Right hindlimb (tissue), 1 donor: ENCODE measurements around the gene CPLANE1.
"Not testable (repeated sequence)": the region's sequence is repeated elsewhere in the genome, so short reads cannot be mapped to it uniquely, and the experiment has no call there.

ENCODE experiments used
- DNase-seq: peaks from one replicate; pipeline ENCODE4 v3.0.0-alpha.2; 2018

Gene CPLANE1

DNA sequence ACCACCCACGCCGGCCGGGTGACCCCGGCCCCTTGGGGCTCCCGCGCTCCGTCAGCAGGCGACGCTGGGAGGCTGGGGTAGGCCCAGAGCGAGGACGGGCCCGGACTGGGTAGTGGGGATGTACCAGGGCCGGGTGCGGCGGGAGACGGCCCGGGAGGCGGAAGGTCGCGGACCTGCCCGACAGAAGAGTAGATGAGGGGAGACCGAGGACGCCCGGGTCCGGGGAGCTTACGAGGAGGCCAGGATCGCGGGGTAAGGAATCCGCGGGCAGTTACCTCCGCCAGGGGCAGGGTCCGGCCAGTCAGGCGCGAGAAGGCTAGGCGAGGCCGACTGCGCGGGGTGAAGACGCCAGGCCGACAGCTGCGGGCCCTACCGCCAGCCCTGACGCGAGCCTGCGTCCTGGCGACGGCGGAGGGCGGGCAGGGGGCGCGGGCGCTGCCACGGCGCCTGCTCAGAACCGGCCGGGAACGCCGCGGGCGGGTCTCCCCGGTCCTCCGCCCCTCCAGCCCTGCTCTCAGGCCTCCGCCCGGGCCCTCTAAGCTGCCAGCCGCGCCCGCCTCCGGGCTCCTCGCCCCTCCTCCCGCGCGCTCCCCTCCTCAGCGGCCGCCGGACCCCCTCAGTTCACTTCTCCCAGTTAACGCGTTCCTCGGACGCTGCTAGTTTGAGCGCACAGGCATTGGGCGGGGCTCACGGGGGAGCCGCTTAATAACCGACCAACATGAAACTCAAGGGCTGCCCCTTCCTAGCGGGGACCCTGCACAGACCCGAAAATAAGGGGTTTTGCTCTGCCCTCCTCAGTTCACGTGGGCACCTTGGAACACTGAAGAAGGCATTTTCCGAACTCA, at the start of gene CPLANE1:
TSS of gene CPLANE1 (minus strand) at position 407 of the 845 bp plus-strand sequence. CDS start 1,678 bp downstream, outside the sequence.
- peak; percentile 93 for DNase-seq

DNA sequence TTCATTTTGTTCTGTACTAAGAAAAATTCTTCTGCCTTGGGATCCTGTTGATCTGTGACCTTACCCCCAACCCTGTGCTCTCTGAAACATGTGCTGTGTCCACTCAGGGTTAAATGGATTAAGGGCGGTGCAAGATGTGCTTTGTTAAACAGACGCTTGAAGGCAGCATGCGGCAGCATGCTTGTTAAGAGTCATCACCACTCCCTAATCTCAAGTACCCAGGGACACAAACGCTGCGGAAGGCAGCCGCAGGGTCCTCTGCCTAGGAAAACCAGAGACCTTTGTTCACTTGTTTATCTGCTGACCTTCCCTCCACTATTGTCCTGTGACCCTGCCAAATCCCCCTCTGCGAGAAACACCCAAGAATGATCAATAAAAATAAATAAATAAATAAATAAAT, 47.1 kb upstream of the CPLANE1 start:
- DNase-seq = not testable (repeated sequence)

DNA sequence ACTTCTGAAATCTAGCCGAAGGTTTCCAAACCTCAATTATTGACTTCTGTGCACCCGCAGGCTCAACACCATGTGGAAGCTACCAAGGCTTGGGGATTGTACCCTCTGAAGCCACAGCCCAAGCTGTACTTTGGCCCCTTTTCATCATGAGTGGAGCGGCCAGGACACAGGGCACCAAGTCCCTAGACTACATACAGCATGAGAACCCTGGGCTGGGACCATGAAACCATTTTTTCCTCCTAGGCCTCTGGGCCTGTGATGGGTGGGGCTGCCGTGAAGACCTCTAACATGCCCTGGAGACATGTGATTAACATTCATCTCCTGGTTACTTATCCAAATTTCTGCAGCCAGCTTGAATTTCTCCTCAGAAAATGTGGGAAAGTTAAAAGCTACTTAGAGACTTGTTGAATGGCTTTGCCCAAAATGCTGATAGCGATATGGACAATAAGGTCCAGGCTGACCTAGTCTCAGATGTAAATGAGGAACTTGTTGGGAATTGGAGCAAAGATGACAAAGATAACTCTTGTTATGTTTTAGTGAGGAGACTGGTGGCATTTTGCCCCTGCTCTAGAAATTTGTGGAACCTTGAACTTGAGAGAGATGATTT, 34.1 kb upstream of the CPLANE1 start:
- DNase-seq = no peak

DNA sequence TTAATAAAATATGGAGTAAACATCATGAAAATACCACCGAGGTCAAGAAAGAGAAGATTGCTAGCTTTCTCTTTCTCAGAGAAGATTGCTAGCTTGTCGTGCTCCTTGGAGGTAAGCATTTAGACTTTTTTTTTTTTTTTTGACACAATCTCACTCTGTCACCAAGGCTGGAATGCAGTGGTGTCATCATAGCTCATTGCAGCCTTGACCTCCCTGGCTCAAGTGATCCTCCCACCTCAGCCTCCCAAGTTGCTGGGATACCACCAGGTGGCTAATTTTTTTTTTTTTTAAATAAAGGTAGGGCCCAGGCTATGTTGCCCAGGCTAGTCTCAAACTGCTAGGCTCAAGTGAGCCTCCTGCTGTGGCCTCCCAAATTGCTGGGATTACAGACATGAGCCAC, 26.3 kb upstream of the CPLANE1 start:
- DNase-seq = no peak

GRCh38 chr5:37272511-37272910, 23.3 kb upstream of the CPLANE1 start:
- no peak for DNase-seq

- DNase-seq = not testable (repeated sequence)
Measured at GRCh38 chr5:37268100-37268499, 18.9 kb upstream of the CPLANE1 start.

DNA sequence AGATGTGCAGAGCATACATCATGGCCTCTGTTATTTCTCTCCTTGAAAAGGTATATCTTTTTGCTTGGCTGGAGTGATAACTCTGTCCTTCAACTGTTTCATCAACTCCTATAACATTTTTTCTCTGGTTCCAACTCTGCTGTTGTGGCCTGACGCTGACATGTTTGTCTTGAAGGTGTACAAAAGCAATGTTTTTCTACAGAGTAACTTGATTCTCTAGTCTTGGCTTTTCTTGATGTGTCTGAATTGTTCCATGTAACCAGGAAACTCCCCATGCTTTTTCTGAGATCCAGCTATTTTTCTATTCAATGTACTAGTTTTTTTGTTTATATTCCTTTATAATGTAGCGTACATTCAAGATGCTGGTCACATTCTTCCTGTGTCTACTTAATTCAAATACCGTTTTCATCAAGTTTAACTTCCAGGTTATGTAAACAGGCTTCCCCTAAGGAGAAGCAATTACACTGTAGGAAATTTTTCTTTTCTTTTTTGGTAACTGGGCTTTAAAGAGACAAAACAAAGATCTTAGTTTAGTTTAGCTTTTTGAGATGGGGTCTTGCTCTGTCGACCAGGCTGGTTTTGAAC, 6.7 kb upstream of the CPLANE1 start:
- DNase-seq = no peak

DNA sequence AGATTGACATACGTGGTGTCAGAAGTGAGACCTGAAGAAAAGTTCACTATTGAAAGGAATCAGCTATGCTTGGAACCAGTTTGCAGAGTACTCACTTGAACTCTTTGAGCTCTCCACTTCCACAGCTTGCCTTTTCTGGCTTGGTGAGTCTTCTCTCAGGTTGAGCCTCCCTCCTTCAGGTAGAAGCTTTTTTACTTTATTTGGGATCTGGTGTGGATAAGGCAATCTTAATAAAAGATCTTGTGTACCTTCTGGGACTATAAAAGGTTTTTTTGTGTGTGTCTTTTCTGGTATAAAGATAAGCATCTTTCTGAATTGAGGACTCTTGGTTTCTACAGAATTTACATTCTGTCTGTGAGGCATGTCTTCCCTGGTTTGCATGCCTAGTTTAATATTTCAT, 5.4 kb upstream of the CPLANE1 start:
- DNase-seq = no peak

- no peak for DNase-seq
Measured at GRCh38 chr5:37251665-37252064, 2.5 kb upstream of the CPLANE1 start.

- DNase-seq = no peak
Measured at GRCh38 chr5:37249815-37250164, 614 bp upstream of the CPLANE1 start.

DNA sequence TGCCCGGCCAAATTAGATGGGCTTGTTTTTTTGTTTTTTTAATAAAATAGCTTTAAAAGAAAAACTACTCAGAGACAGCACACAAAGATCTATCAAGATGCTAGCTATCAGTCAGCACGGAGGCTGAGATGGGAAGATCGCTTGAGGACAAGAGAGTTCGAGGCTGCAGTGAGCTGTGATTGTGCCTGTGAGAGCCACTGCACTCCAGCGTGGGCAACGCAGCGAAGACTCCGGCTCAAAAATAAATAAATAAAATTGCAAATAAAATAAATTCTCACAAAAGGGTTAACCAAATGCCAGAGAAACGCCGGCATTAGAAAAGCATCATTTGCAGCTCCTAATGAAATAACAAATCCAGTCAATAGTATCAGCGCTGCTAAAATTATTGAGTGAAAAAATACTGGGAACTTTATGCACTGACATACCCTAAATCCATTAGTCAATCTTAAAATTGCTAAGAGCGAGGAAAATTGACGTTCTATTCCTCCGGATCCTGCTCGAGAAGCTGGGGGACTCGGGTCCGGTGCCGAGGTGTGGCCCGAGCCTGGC, 681 bp downstream of the CPLANE1 start:
- DNase-seq = no peak

DNA sequence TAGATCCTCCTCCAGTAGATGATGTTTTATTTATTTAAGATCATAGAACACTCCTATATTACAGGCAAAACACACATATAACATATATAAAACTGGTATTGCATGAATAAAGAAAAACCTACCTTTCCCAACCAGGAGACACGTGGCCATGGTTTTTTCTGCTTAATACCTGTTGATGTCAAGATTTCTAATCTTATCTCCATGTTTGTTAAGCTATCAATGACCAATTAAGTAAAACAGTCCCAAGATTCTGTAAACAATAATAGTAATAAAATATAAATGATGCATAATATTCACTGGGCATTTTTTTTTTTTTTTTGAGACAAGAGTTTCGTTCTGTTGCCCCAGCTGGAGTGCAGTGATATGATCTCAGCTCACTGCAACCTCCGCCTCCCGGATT, 1.7 kb downstream of the CPLANE1 start:
- DNase-seq = no peak

DNA sequence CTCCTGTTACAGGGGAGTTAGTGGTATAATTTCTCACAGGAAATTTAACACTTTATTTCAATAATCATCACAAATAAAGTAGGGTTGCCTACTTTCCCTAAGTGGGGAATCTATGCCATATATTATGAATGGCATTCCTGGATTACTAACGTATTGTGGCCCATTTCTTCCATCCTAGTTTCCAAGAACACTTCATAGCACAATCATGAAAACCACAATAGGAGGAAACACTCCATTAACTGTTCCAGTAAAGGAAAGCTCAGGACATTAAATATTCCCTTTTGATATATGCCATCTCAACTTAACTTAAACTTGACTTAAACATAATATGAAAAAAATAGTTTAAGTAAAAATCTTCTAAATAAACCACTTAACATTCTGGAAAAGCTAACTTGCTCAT, 2.1 kb downstream of the CPLANE1 start:
- DNase-seq = no peak

DNA sequence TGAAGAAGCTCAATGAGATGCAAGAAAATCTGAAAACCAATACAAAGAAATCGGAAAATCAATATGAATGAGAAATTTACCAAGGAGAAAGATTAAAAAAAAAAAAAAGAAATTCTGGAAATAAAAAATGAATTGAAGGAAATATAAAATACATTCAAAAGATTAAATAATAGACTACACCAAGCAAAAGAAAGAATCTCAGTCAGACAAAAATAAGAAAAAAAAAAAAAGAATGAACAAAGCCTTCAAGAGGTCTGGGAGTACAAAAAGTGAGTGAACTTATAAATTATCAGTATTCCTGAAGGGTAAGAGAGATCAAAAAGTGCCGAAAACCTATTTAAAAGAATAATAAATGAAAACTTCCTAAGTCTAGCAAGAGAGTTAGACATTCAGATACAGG, 14.9 kb downstream of the CPLANE1 start:
- no peak for DNase-seq

- no peak for DNase-seq
Measured at GRCh38 chr5:37226377-37226776, 22.8 kb downstream of the CPLANE1 start.

DNA sequence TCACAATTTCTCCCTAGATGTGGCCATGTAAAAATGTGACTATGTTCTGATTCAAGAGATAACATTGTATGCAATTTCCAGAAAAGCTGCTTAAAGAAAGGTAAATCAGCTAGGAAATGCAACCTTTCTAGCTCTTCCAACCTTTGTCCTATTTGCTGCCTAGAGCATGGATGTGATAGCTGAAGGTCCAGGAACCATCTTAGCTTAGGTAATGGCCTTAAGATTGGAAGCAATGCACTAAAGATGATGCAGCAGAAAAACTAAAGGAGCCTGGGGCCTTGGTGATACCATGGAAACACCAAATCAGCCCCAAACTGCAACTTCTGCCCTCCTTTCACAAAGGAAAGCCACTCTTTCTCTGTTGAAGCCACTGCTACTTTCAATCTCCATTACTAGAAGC, 27.0 kb downstream of the CPLANE1 start:
- no peak for DNase-seq

- DNase-seq = not testable (repeated sequence)
Measured at GRCh38 chr5:37220426-37220825, 28.8 kb downstream of the CPLANE1 start.

DNA sequence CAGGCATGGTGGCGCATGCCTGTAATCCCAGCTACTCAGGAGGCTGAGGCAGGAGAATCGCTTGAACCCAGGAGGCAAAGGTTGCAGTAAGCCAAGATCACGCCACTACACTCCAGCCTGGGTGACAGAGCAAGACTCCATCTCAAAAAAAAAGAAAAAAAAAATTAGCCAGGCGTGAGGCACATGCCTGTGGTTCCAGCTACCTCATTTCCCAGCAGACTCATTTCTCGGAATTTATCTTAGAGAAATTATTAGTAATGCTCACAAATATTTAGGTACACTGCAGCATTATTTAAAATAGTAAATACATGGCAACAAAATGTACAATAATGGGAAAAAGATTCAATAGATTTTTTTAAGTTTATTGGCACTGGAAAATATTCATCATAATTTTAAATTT, 29.8 kb downstream of the CPLANE1 start:
- DNase-seq = not testable (repeated sequence)

- DNase-seq = no peak
Measured at GRCh38 chr5:37217976-37218375, 31.2 kb downstream of the CPLANE1 start.

- no peak for DNase-seq
Measured at GRCh38 chr5:37214550-37214949, 34.6 kb downstream of the CPLANE1 start.

- DNase-seq = no peak
Measured at GRCh38 chr5:37212096-37212495, 37.1 kb downstream of the CPLANE1 start.

GRCh38 chr5:37211661-37212060, 37.5 kb downstream of the CPLANE1 start:
- no peak for DNase-seq

- DNase-seq = peak; percentile 24
Measured at GRCh38 chr5:37208883-37209797, 40.0 kb downstream of the CPLANE1 start.
